Type B pancreatic cell (in vitro differentiated cells): ENCODE measurements around the gene MCMBP. TPM values are rescaled to one million over a fixed set of nuclear protein-coding genes. Genes with fewer than 3 reads are reported as not detected.
"Not testable (repeated sequence)": the region's sequence is repeated elsewhere in the genome, so short reads cannot be mapped to it uniquely, and the experiment has no call there.

Experiments
- DNase-seq: peaks from one replicate; pipeline ENCODE4 v3.0.0; 2021; ENCODE audit warnings: mixed read lengths; ENCODE audit not compliant: unreplicated experiment; ENCODE audit errors: extremely low spot score
- H3K27ac Mint-ChIP-seq: 2 replicates; pipeline ENCODE4 v1.8.0; 2021; ENCODE audit warnings: mild to moderate bottlenecking, mixed read lengths
- H3K27me3 Mint-ChIP-seq: 2 replicates; pipeline ENCODE4 v1.8.0; 2021; ENCODE audit warnings: mixed read lengths
- H3K36me3 Mint-ChIP-seq: 2 replicates; pipeline ENCODE4 v1.8.0; 2021; ENCODE audit warnings: mixed read lengths
- H3K4me1 Mint-ChIP-seq: one replicate; pipeline ENCODE4 v1.8.0; 2021; ENCODE audit warnings: mixed read lengths; ENCODE audit not compliant: unreplicated experiment
- H3K4me3 Mint-ChIP-seq: 2 replicates; pipeline ENCODE4 v1.8.0; 2021; ENCODE audit warnings: mild to moderate bottlenecking, mixed read lengths
- H3K9me3 Mint-ChIP-seq: 2 replicates; pipeline ENCODE4 v1.8.0; 2021; ENCODE audit warnings: mixed read lengths
- CTCF ChIP-seq: fragments of 200-600 bp; sonication (generic); conservative IDR thresholded peaks from 2 replicates; pipeline ENCODE4 v1.5.0; 2021; ENCODE audit warnings: antibody characterized with exemption, mild to moderate bottlenecking
- long read RNA-seq: library from polyadenylated mRNA; unstranded; transcript quantifications from one replicate; pipeline ENCODE4 v2.0.0, GENCODE V29; 2020
- total RNA-seq: library from RNA; stranded (reverse); gene quantifications from 2 replicates; pipeline ENCODE4 v1.2.1, GENCODE V29; 2021; ENCODE audit warnings: low replicate concordance

The MCMBP gene
- 47.2 and 58.2 TPM in 2 replicates for total RNA-seq
- long read RNA-seq, partial matches to known transcripts = 12 of 21 reads
- long read RNA-seq, other reads (novel, unspliced or antisense) = 6 of 21 reads

GRCh38 chr10:119872610-119872859 lies at the start of gene MCMBP:
MCMBP (minus strand) TSS chr10:119872843; CDS start chr10:119872584, 259 bp downstream.
- H3K27me3 Mint-ChIP-seq = no peaks in the 10 kb centered on the region
- H3K4me1 Mint-ChIP-seq = peaks cover 28% of the 10 kb centered on the region
- DNase-seq = no peak
- TF ChIP-seq CTCF = no peak
- H3K4me3 Mint-ChIP-seq = peak within 1 kb of the TSS; percentile 93
- peaks cover 5% of the 10 kb centered on the region for H3K36me3 Mint-ChIP-seq
- H3K27ac Mint-ChIP-seq = peak within 1 kb of the TSS; percentile 85
- H3K9me3 Mint-ChIP-seq = no peaks in the 10 kb centered on the region

DNA sequence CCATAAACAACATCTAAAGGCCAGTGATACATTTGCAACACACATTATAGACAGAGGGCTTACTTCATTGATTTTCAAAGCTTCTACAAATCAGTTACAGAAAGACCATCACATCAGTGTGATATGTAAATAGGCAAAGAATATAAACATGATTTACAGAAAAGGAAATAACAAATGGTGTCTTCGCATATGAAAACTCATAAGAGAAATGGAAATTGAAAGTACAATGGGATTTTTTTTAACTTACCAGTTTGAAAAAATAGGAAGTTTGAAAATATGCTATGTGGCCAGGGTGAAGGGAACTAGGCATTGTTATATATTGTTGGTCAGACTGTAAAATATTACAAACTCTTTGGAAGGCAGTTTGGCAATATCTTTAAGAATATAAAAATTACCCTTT lies 47.2 kb upstream of the MCMBP start:
- no peak overlapping the region for H3K4me3 Mint-ChIP-seq
- no peak for DNase-seq
- no peak for TF ChIP-seq CTCF
- no peaks in the 10 kb centered on the region for H3K9me3 Mint-ChIP-seq
- no peak overlapping the region for H3K27ac Mint-ChIP-seq
- H3K4me1 Mint-ChIP-seq = no peaks in the 10 kb centered on the region
- H3K27me3 Mint-ChIP-seq = no peaks in the 10 kb centered on the region
- peaks cover 8% of the 10 kb centered on the region for H3K36me3 Mint-ChIP-seq

DNA sequence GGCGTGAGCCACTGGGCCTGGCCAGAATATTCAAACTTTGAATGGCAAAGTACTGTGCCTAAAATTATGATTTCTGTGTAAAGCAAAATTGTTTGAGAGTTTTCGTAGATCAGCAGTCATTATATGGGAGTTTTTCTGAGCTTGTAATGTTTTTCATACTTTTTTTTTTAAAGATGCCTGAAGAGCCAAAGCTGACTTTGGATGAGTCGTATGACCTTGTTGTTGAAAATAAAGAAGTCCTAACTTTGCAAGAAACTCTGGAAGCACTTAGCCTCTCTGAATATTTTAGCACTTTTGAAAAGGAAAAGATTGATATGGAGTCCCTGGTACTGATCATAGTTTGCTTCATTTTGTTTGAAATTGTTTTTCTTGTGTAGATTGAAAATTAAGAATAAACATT lies 46.6 kb upstream of the MCMBP start:
- Mint-ChIP-seq H3K4me1 (no peaks in the 10 kb centered on the region), H3K27me3 (no peaks in the 10 kb centered on the region), H3K4me3 (no peak overlapping the region), H3K9me3 (no peaks in the 10 kb centered on the region), H3K27ac (no peak overlapping the region), H3K36me3 (peaks cover 10% of the 10 kb centered on the region)
- TF ChIP-seq CTCF = no peak
- DNase-seq = no peak

- no peaks in the 10 kb centered on the region for H3K27me3 Mint-ChIP-seq
- DNase-seq = no peak
- H3K27ac Mint-ChIP-seq = no peak overlapping the region
- H3K4me3 Mint-ChIP-seq = no peak overlapping the region
- H3K9me3 Mint-ChIP-seq = no peaks in the 10 kb centered on the region
- TF ChIP-seq CTCF = no peak
- peaks cover 15% of the 10 kb centered on the region for H3K36me3 Mint-ChIP-seq
- no peaks in the 10 kb centered on the region for H3K4me1 Mint-ChIP-seq
These were observed 45.1 kb upstream of the MCMBP start for GRCh38 chr10:119917777-119918176.

GRCh38 chr10:119910689-119911088 lies 38.0 kb upstream of the MCMBP start:
- DNase-seq = no peak
- H3K4me1 Mint-ChIP-seq = no peaks in the 10 kb centered on the region
- TF ChIP-seq CTCF = no peak
- peaks cover 12% of the 10 kb centered on the region for H3K36me3 Mint-ChIP-seq
- H3K4me3 Mint-ChIP-seq = no peak overlapping the region
- no peak overlapping the region for H3K27ac Mint-ChIP-seq
- H3K9me3 Mint-ChIP-seq = no peaks in the 10 kb centered on the region
- no peaks in the 10 kb centered on the region for H3K27me3 Mint-ChIP-seq

DNA sequence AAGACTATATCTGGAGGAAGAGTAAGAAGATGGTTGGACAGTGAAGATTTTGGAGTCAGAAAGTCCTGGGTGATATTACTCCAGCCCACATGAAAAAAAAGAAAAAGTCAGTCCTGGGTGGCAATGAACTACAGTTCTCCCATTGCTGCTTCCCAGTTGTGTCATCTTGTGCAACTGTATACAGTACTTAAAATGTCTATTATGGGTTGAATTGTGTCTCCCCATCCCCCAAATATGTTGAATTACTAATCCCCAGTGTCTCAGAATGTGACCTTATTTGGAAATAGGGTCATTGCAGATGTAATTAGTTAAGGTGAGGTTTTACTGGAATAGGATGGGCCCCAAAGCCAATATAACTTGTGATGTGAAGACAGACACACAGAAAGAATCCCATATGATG lies 35.5 kb upstream of the MCMBP start:
- Mint-ChIP-seq H3K36me3 (peaks cover 20% of the 10 kb centered on the region), H3K4me1 (no peaks in the 10 kb centered on the region), H3K27me3 (no peaks in the 10 kb centered on the region), H3K9me3 (no peaks in the 10 kb centered on the region), H3K27ac (no peak overlapping the region), H3K4me3 (no peak overlapping the region)
- DNase-seq = no peak
- no peak for TF ChIP-seq CTCF

DNA sequence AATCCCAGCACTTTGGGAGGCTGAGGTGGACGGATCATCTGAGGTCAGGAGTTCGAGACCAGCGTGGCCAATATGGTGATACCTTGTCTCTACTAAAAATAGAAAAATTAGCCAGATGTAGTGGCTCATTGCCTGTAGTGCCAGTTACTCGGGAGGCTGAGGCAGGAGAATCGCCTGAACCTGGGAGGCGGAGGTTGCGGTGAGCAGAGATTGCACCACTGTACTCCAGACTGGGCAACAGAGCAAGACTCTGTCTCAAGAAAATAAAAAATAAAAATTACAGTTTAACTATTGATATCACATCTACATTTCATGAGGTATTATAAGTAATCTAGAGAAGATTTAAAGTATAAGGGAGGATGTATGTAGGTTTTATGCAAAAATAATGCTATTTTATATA lies 35.1 kb upstream of the MCMBP start:
- H3K4me3 Mint-ChIP-seq, H3K27me3 Mint-ChIP-seq, H3K9me3 Mint-ChIP-seq, DNase-seq, H3K4me1 Mint-ChIP-seq, H3K27ac Mint-ChIP-seq: not testable (repeated sequence)
- peaks cover 20% of the 10 kb centered on the region for H3K36me3 Mint-ChIP-seq
